Caco-2 (cell line): ENCODE measurements around the gene DNAJC13. TPM values are rescaled to one million over a fixed set of nuclear protein-coding genes. Genes with fewer than 3 reads are reported as not detected.
A peak's percentile ranks its signal among the peaks of the same experiment; 100 is the strongest.

Source experiments
- BruUV-seq: library from RNA; stranded (reverse); fragments of 400-500 nt; replicated peaks from 2 replicates; lab custom pipeline; 2021; lab: Mats Ljungman, UMichigan
- CTCF ChIA-PET: fragments of 300-600 bp; sonication (Branson Sonifier 250); formaldehyde crosslinking; loops from one replicate; lab custom pipeline; 2022; ENCODE audit warnings: antibody characterized with exemption; lab: Charles Lee
- POLR2A ChIA-PET: fragments of 300-600 bp; sonication (Branson Sonifier 250); formaldehyde crosslinking; loops from one replicate; lab custom pipeline; 2022; ENCODE audit warnings: antibody characterized with exemption; lab: Charles Lee
- DNase-seq, 2 experiments: peaks; one replicate each; pipeline versions ENCODE4 v3.0.0 to v3.0.0-alpha.2; 2020 to 2022
- H3K27me3 ChIP-seq: replicated peaks from 2 replicates; pipeline ENCODE4 v1.6.0; 2011; ENCODE audit warnings: low read length; ENCODE audit not compliant: control insufficient read depth, insufficient read depth
- H3K36me3 ChIP-seq: 2 replicates; pipeline ENCODE4 v1.5.1; 2011; ENCODE audit warnings: low read length; ENCODE audit not compliant: control insufficient read depth, insufficient read depth
- H3K4me1 ChIP-seq: fragments of 250-450 bp; sonication (Bioruptor Pico); 2 replicates; pipeline ENCODE4 v1.5.1; 2020; ENCODE audit warnings: mild to moderate bottlenecking
- H3K4me3 ChIP-seq: 2 replicates; pipeline ENCODE4 v1.5.1; 2011; ENCODE audit warnings: low read depth, mild to moderate bottlenecking, control low read depth, low read length
- H3K9me3 ChIP-seq: fragments of 250-450 bp; sonication (Bioruptor Pico); 2 replicates; pipeline ENCODE4 v1.5.1; 2020; ENCODE audit warnings: mild to moderate bottlenecking, moderate library complexity
- H3K27ac Mint-ChIP-seq: one replicate; pipeline ENCODE4 v1.8.0; 2022; ENCODE audit warnings: mixed read lengths; ENCODE audit not compliant: unreplicated experiment
- H3K27me3 Mint-ChIP-seq: one replicate; pipeline ENCODE4 v1.8.0; 2022; ENCODE audit warnings: mixed read lengths; ENCODE audit not compliant: insufficient read depth, unreplicated experiment
- H3K36me3 Mint-ChIP-seq: one replicate; pipeline ENCODE4 v1.8.0; 2022; ENCODE audit warnings: mild to moderate bottlenecking, mixed read lengths; ENCODE audit not compliant: insufficient read depth, unreplicated experiment
- H3K4me1 Mint-ChIP-seq: one replicate; pipeline ENCODE4 v1.8.0; 2022; ENCODE audit warnings: low read depth, mixed read lengths; ENCODE audit not compliant: unreplicated experiment
- H3K4me3 Mint-ChIP-seq: one replicate; pipeline ENCODE4 v1.8.0; 2022; ENCODE audit warnings: mild to moderate bottlenecking, moderate library complexity, mixed read lengths; ENCODE audit not compliant: unreplicated experiment
- H3K9me3 Mint-ChIP-seq: one replicate; pipeline ENCODE4 v1.8.0; 2022; ENCODE audit warnings: mixed read lengths; ENCODE audit not compliant: unreplicated experiment
- CTCF ChIP-seq, 2 experiments: fragments of 200-600 bp in 1 of 2; IDR thresholded peaks; 1 replicate in 1 of 2; 2 replicates in 1 of 2; pipeline versions ENCODE4 v1.5.1 to v1.8.0; 2011 to 2022; ENCODE audit warnings: antibody characterized with exemption in 1 of 2, control low read depth in 1 of 2, inconsistent platforms in 1 of 2, low read depth in 1 of 2, low read length in 1 of 2, mild to moderate bottlenecking in 1 of 2, moderate library complexity in 1 of 2; ENCODE audit not compliant: insufficient read depth in 1 of 2, severe bottlenecking in 1 of 2, unreplicated experiment in 1 of 2
- intact Hi-C: fragments of 100-400 bp; cut with micrococcal nuclease; formaldehyde crosslinking; loops from one replicate; pipeline ENCODE4 v1.10.0; 2022; ENCODE audit not compliant: unreplicated experiment
- total RNA-seq: library from RNA; stranded (reverse); gene quantifications from 2 replicates; pipeline ENCODE4 v1.2.3, GENCODE V29; 2022

The DNAJC13 gene
- total RNA-seq, 1 experiment from 2014 or later: 42.3 TPM

GRCh38 chr3:132522353-132522752 lies 105.1 kb downstream of the DNAJC13 start:
- Histone ChIP-seq H3K9me3 (no peaks in the 10 kb centered on the region), H3K27me3 (no peaks in the 10 kb centered on the region), H3K4me1 (no peaks in the 10 kb centered on the region), H3K4me3 (no peak overlapping the region), H3K36me3 (no peaks in the 10 kb centered on the region)
- TF ChIP-seq CTCF (IDR thresholded peaks at IDR 0.05; ENCODE audit: insufficient read depth in 1 of 2, low read depth in 1 of 2, low read length in 1 of 2, severe bottlenecking in 1 of 2, unreplicated experiment in 1 of 2): no peak
- Mint-ChIP-seq H3K4me1 (no peaks in the 10 kb centered on the region), H3K36me3 (peaks cover 55% of the 10 kb centered on the region), H3K27me3 (no peaks in the 10 kb centered on the region), H3K4me3 (no peak overlapping the region), H3K9me3 (no peaks in the 10 kb centered on the region), H3K27ac (no peak overlapping the region)
- intact Hi-C loops: no loop called here
- no TSS peak for BruUV-seq
- ChIA-PET CTCF (no interaction called here), POLR2A (no interaction called here)
- DNase-seq: no peak

- intact Hi-C loops: loop anchor here (10.0 kb wide), 1 partner anchor 854 kb away; no protein-coding TSS in a partner anchor
- DNase-seq: no peak
- H3K27ac Mint-ChIP-seq: no peak overlapping the region
- Histone ChIP-seq H3K4me3 (no peak overlapping the region), H3K27me3 (no peaks in the 10 kb centered on the region), H3K36me3 (no peaks in the 10 kb centered on the region), H3K4me1 (no peaks in the 10 kb centered on the region), H3K9me3 (no peaks in the 10 kb centered on the region)
- CTCF ChIA-PET: no interaction called here
- H3K9me3 Mint-ChIP-seq: no peaks in the 10 kb centered on the region
- H3K36me3 Mint-ChIP-seq: peaks cover 37% of the 10 kb centered on the region
- no TSS peak for BruUV-seq
- POLR2A ChIA-PET: no interaction called here
- no peaks in the 10 kb centered on the region for H3K27me3 Mint-ChIP-seq
- TF ChIP-seq CTCF (IDR thresholded peaks at IDR 0.05; ENCODE audit: insufficient read depth in 1 of 2, low read depth in 1 of 2, low read length in 1 of 2, severe bottlenecking in 1 of 2, unreplicated experiment in 1 of 2): no peak
- no peak overlapping the region for H3K4me3 Mint-ChIP-seq
- H3K4me1 Mint-ChIP-seq: no peaks in the 10 kb centered on the region
Measured at GRCh38 chr3:132530624-132531023, 113.3 kb downstream of the DNAJC13 start.

GRCh38 chr3:132535575-132536441 lies 118.5 kb downstream of the DNAJC13 start:
- DNase-seq: peak; percentile 56 to 57
- H3K4me3 ChIP-seq: no peak overlapping the region
- H3K36me3 ChIP-seq: no peaks in the 10 kb centered on the region
- intact Hi-C loops: loop anchor here (1.0 to 10.0 kb wide), 2 partner anchors 106 to 849 kb away; no protein-coding TSS in a partner anchor
- no TSS peak for BruUV-seq
- peaks cover 12% of the 10 kb centered on the region for H3K36me3 Mint-ChIP-seq
- H3K9me3 Mint-ChIP-seq: no peaks in the 10 kb centered on the region
- ChIA-PET CTCF (interaction anchor here (0.8 to 1.0 kb wide), 3 partner anchors 8 to 107 kb away, joined by 3 to 14 read pairs (median 3); no protein-coding TSS in a partner anchor), POLR2A (no interaction called here)
- no peaks in the 10 kb centered on the region for H3K4me1 Mint-ChIP-seq
- no peaks in the 10 kb centered on the region for H3K27me3 Mint-ChIP-seq
- H3K4me3 Mint-ChIP-seq: no peak overlapping the region
- H3K27ac Mint-ChIP-seq: no peak overlapping the region
- no peaks in the 10 kb centered on the region for H3K9me3 ChIP-seq
- no peaks in the 10 kb centered on the region for H3K4me1 ChIP-seq
- TF ChIP-seq CTCF (IDR thresholded peaks at IDR 0.05; ENCODE audit: insufficient read depth in 1 of 2, low read depth in 1 of 2, low read length in 1 of 2, severe bottlenecking in 1 of 2, unreplicated experiment in 1 of 2): peak; percentile 59 to 63
- no peaks in the 10 kb centered on the region for H3K27me3 ChIP-seq
